H1 (cell line): ENCODE measurements around the gene ZMYM4. TPM values are rescaled to one million over a fixed set of nuclear protein-coding genes. Genes with fewer than 3 reads are reported as not detected.

Source experiments
- CBX8 ChIP-seq: fragments of 300-800, 300-1000 bp; sonication (generic); IDR thresholded peaks from 2 replicates; pipeline ENCODE4 v1.7.1; 2016; ENCODE audit warnings: low read depth, low read length, borderline replicate concordance
- CHD2 ChIP-seq: IDR thresholded peaks from 2 replicates; pipeline ENCODE4 v1.6.1; 2012; ENCODE audit warnings: low read length, improper control_type of control experiment
- EGR1 ChIP-seq: IDR thresholded peaks from 2 replicates; pipeline ENCODE4 v1.6.1; 2011; ENCODE audit warnings: low read depth, low read length, borderline replicate concordance
- EP300 ChIP-seq, 2 experiments: IDR thresholded peaks; 1 replicate in 1 of 2; 2 replicates in 1 of 2; pipeline ENCODE4 v1.6.1; 2011 to 2012; ENCODE audit warnings: low read depth in 2 of 2, low read length in 2 of 2, mild to moderate bottlenecking in 2 of 2, borderline replicate concordance in 1 of 2, inconsistent platforms in 1 of 2, moderate library complexity in 1 of 2
- GTF2F1 ChIP-seq: IDR thresholded peaks from 2 replicates; pipeline ENCODE4 v1.6.1; 2012; ENCODE audit warnings: low read depth, low read length, improper control_type of control experiment, borderline replicate concordance
- HDAC6 ChIP-seq: IDR thresholded peaks from one replicate; pipeline ENCODE4 v1.7.1; 2012; ENCODE audit warnings: low read depth, mild to moderate bottlenecking, inconsistent platforms, low read length, moderate library complexity
- JUND ChIP-seq: IDR thresholded peaks from 2 replicates; pipeline ENCODE4 v1.6.1; 2011; ENCODE audit warnings: mild to moderate bottlenecking, improper control_type of control experiment, low read length
- KDM4A ChIP-seq: IDR thresholded peaks from one replicate; pipeline ENCODE4 v1.7.1; 2012; ENCODE audit warnings: low read depth, mild to moderate bottlenecking, moderate library complexity, low read length, inconsistent platforms; ENCODE audit not compliant: severe bottlenecking
- KDM5A ChIP-seq: fragments of 200-600 bp; IDR thresholded peaks from 2 replicates; pipeline ENCODE4 v1.7.1; 2012; ENCODE audit warnings: mild to moderate bottlenecking, low read length, inconsistent platforms, mixed read lengths
- RBBP5 ChIP-seq: IDR thresholded peaks from 2 replicates; pipeline ENCODE4 v1.7.1; 2012; ENCODE audit warnings: low read depth, mild to moderate bottlenecking, inconsistent platforms, low read length, moderate library complexity, borderline replicate concordance
- SIX5 ChIP-seq: IDR thresholded peaks from 2 replicates; pipeline ENCODE4 v1.6.1; 2011; ENCODE audit warnings: mild to moderate bottlenecking, low read depth, low read length
- SP4 ChIP-seq: IDR thresholded peaks from 2 replicates; pipeline ENCODE4 v1.6.1; 2012; ENCODE audit warnings: low read length, inconsistent platforms
- polyA plus RNA-seq, 7 experiments: library from polyadenylated mRNA; depleted of rRNA in 3 of 7; stranded (reverse) in 5 of 7; unstranded in 2 of 7; fragments of >200 nt in 5 of 7; fragments of 200-250 nt in 2 of 7; gene quantifications; 1 replicate in 5 of 7; 2 replicates in 1 of 7; 4 replicates in 1 of 7; pipeline versions ENCODE4 v1.2.1 to v1.2.3, GENCODE V29; 2011 to 2013; ENCODE audit warnings: missing spikeins in 2 of 7, mixed read lengths in 2 of 7
- total RNA-seq: library from RNA; stranded (reverse); fragmentation: NEBNext Ultra II Directional; extraction: Animal tissue kit (Norgen Biotek cat#: 25700); gene quantifications from 2 replicates; pipeline ENCODE4 v1.2.1, GENCODE V29; 2021

The ZMYM4 gene
- total and polyA plus RNA-seq, 2 of the 8 experiments (the other 6 are each of a cell fraction or from before 2014, with no cell fraction given) = 16.7 to 81.3 TPM

GRCh38 chr1:35269201-35269988, 886 bp downstream of the ZMYM4 start (continued):
- no peak for TF ChIP-seq CHD2
- no peak for TF ChIP-seq HDAC6
- TF ChIP-seq EP300 (IDR thresholded peaks at IDR 0.05; ENCODE audit: borderline replicate concordance in 1 of 2, low read depth in 2 of 2, low read length in 2 of 2) = no peak
- TF ChIP-seq CBX8 = no peak
- TF ChIP-seq RBBP5 = no peak
- no peak for TF ChIP-seq KDM5A
- peak; percentile 26 for TF ChIP-seq KDM4A
- no peak for TF ChIP-seq GTF2F1
- TF ChIP-seq SIX5 = no peak
- no peak for TF ChIP-seq JUND
- TF ChIP-seq SP4 = no peak
- TF ChIP-seq EGR1 = no peak
